Amniotic stem cell (primary cell): ENCODE data around the gene GLB1L3.
"Not testable (repeated sequence)": the region's sequence is repeated elsewhere in the genome, so short reads cannot be mapped to it uniquely, and the experiment has no call there.

Source experiments
- DNase-seq: peaks from one replicate; lab custom pipeline; 2025; lab: John Stamatoyannopoulos, UW

GLB1L3 gene

GRCh38 chr11:134250675-134251074, 25.5 kb upstream of the GLB1L3 start:
- DNase-seq = no peak

GRCh38 chr11:134252346-134253187, 23.6 kb upstream of the GLB1L3 start:
- DNase-seq = no peak

GRCh38 chr11:134253188-134253993, 22.8 kb upstream of the GLB1L3 start, which contains the start of the genes ACAD8 and THYN1:
Gene ACAD8, plus strand, starts transcription at chr11:134253568. Its CDS starts 33 bp downstream, at chr11:134253601.
Gene THYN1, minus strand, starts transcription at chr11:134253352. Its CDS starts 470 bp downstream, at chr11:134252882.
- DNase-seq = peak; percentile 92

GRCh38 chr11:134254433-134255183, 21.6 kb upstream of the GLB1L3 start:
- no peak for DNase-seq

DNA sequence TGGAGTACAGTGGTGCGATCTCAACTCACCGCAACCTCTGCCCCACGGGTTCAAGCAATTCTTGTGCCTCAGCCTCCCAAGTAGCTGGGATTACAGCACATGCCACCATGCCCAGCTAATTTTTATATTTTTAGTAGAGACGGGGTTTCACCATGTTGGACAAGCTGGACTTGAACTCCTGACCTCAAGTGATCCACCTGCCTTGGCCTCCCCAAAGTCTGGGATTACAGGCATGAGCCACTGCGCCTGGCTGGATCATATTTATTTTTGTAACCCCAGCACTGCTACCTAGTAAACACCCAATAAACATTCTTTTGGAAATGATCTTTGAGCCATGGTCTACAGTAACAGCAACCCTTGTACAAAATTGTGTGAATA, 21.0 kb upstream of the GLB1L3 start:
- DNase-seq = not testable (repeated sequence)

- no peak for DNase-seq
These were observed 19.1 kb upstream of the GLB1L3 start for GRCh38 chr11:134257101-134257500.

GRCh38 chr11:134258577-134258976, 17.6 kb upstream of the GLB1L3 start:
- DNase-seq = no peak

- DNase-seq = no peak
These were observed 15.7 kb upstream of the GLB1L3 start for GRCh38 chr11:134260503-134260902.

DNA sequence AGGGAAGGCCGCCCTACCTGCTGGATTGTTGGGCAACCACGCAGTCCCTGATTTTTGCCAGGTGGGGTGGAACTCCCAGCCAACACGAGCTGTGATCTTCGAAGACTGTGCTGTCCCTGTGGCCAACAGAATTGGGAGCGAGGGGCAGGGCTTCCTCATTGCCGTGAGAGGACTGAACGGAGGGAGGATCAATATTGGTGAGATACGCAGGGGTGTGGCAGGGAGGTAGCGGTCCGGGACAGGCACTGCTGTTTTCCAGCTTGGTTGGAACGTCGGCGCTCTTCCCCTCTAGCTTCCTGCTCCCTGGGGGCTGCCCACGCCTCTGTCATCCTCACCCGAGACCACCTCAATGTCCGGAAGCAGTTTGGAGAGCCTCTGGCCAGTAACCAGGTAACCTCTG, 15.2 kb upstream of the GLB1L3 start:
- no peak for DNase-seq

GRCh38 chr11:134261626-134262488, 14.3 kb upstream of the GLB1L3 start:
- DNase-seq = no peak

DNA sequence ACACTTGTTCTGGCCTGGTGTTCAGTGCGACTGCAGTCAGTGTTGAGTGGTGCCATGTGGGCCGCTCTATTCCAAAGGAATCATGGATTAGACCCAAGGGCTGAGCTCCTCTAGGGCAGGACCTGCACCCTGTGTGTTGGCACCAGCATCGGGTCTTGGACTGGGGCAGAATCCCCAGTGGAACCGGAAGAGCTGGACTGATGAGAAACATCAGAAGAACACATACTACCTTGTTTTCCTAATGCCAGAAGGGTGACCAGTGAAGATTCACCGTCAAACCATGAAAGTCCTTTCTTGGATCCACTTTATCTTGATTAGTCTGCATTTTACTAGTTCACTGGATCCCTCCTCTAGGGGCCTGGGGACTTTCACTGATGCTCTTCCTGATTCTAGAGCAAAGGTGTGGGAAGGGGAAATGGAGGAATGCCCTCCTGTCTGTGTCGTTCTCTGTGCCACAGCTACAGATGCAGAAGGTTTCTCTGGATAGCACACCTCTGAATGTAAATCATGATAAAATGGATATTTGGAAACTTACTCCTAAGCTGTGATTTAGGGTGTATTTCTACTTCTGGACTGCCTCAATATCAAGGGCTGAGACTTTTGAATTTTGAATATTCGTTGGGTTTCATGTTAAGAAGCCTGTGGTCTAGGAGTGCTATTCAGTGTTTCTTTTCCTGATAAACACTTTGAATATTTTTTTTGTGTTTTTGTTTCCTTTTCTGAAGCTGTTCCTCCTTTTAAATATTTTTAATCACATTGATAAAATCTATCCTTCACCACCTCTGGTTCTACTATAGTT, 11.0 kb upstream of the GLB1L3 start:
- no peak for DNase-seq

- DNase-seq = no peak
These were observed 9.7 kb upstream of the GLB1L3 start for GRCh38 chr11:134266440-134266839.

- DNase-seq = peak; percentile 25
These were observed 9.3 kb upstream of the GLB1L3 start for GRCh38 chr11:134266841-134267251.

- no peak for DNase-seq
These were observed 8.7 kb upstream of the GLB1L3 start for GRCh38 chr11:134267461-134267860.

GRCh38 chr11:134267966-134268365, 8.2 kb upstream of the GLB1L3 start:
- DNase-seq = no peak

DNA sequence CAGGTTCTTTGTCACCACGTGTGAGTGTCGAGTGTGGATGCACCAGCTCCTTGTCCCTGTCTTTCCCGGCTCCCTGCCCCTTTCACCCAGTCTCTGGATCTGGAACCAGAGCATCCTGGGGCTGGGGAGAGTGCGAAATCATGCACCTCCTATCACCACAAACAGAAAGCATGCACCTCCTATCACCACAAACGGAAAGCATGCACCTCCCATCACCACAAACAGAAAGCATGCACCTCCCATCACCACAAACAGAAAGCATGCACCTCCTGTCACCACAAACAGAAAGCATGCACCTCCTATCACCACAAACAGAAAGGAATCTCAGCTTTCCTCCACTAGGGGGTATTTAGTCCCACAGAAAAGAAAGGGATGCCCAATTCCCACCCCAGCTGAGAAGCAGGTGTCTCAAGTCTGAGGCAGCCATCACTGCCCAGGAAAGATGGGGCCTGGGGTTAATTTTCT, 5.9 kb upstream of the GLB1L3 start:
- no peak for DNase-seq

DNA sequence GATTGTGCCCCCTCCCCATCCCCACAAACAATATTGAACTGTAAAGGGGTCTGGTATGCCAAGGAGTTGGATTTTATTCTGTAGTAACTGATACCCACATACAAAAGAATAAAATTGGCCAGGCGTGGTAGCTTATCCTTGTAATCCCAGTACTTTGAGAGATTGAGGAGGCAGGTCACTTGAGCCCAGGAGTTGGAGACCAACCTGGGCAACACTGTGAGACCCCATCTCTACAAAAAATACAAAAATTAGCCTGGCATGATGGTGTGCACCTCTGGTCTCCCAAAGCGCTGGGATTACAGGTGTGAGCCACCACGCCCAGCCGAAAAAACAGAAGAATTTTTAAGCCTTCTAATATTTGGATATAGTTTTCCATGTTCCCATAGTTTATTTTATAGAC, 4.2 kb upstream of the GLB1L3 start:
- no peak for DNase-seq

DNA sequence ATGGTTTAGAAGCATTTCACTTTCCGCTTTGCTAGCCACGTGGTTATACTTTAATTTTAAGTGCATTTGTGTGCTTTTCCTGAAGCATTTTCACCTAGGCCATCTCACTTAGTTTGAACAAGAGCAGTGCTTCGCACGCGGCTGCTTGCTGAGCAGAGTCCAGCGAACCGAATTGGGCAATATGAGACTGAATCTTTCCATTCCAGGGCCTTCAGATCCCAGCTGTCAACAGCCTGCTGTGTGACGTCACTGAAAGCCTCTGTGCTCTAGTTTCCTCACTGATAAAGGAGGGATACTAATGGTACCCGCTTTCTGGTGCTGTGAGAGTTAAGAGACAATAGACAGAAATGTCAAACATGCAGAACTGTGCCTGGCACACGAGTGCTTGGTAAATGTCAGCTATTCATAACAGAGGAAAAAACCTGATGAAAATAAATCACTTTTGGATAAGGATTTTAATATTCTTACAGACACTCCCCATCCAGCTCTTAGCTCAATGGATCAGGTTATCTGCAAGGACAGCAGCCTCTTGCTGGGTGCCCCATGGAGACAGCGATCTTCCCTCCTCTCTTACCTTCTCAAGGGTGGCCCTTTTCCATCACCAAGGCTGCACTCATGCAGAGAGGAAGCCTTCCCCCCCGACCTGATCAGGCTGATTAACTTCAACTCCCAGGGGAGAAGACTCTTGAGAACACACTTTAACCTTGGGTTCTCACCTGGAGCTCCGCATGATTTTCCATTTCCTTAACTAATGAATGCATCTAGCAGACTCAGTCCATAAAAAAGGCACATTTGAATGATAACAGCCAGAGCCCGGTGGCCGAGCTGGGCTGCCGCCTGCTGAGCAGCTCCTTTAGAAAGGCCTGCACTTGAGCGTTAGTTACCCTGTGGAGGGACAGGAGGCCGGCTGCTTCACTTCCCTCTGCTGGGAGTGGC, 3.5 kb upstream of the GLB1L3 start:
- DNase-seq = no peak

DNA sequence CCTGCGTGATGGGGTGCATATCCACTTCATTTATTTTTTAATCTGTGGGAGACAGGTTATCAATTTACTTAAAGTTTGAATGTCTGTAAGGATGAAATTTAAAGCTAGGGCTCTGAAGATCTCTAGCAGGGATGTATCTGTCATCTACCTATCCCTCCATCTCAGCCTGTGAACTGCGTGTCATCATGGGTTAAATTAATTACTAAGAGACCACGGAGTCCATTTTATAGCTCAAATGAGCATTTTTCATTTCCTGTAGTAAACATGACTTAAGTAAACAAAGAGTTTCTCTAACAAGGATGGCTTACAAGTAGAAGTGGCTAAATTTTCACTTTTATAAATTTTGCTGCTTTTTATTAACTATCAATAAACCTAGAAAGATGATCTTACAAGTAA, 2.9 kb upstream of the GLB1L3 start:
- no peak for DNase-seq
